Osteoblast (primary cell): Measurements from ENCODE around the gene PCDHGA1. TPM values are rescaled to one million over a fixed set of nuclear protein-coding genes. Genes with fewer than 3 reads are reported as not detected.

Experiments
- DNase-seq: peaks from one replicate; pipeline ENCODE4 v3.0.0; 2011; ENCODE audit warnings: low spot score, mixed read lengths; ENCODE audit not compliant: insufficient read length; ENCODE audit errors: missing footprints
- H2AFZ ChIP-seq: 2 replicates; pipeline ENCODE4 v1.6.0; 2011; ENCODE audit warnings: mild to moderate bottlenecking, low read length
- H3K27ac ChIP-seq: 2 replicates; pipeline ENCODE4 v1.5.1; 2011; ENCODE audit warnings: mild to moderate bottlenecking, low read depth, low read length, moderate library complexity
- H3K27me3 ChIP-seq: 2 replicates; pipeline ENCODE4 v1.6.0; 2012; ENCODE audit warnings: mild to moderate bottlenecking, control low read depth, inconsistent platforms, low read length, moderate library complexity; ENCODE audit not compliant: insufficient read depth
- H3K36me3 ChIP-seq: 2 replicates; pipeline ENCODE4 v1.5.1; 2011; ENCODE audit warnings: mild to moderate bottlenecking, low read length, control low read depth, moderate library complexity; ENCODE audit not compliant: insufficient read depth
- H3K4me1 ChIP-seq: 2 replicates; pipeline ENCODE4 v1.5.1; 2011; ENCODE audit warnings: mild to moderate bottlenecking, low read length, control low read depth, moderate library complexity; ENCODE audit not compliant: insufficient read depth
- H3K4me2 ChIP-seq: 2 replicates; pipeline ENCODE4 v1.6.0; 2011; ENCODE audit warnings: mild to moderate bottlenecking, low read length; ENCODE audit not compliant: insufficient read depth
- H3K4me3 ChIP-seq: fragments of 200-600 bp; sonication (generic); 3 replicates; pipeline ENCODE4 v1.5.1; 2012; ENCODE audit warnings: mild to moderate bottlenecking, low read length, inconsistent platforms; ENCODE audit not compliant: insufficient read depth
- H3K79me2 ChIP-seq: 2 replicates; pipeline ENCODE4 v1.6.0; 2012; ENCODE audit warnings: mild to moderate bottlenecking, low read length, control low read depth, inconsistent platforms; ENCODE audit not compliant: insufficient read depth
- H3K9me3 ChIP-seq: 2 replicates; pipeline ENCODE4 v1.5.1; 2011; ENCODE audit warnings: low read depth, low read length, control low read depth
- H4K20me1 ChIP-seq: 2 replicates; pipeline ENCODE4 v1.6.0; 2012; ENCODE audit warnings: mild to moderate bottlenecking, low read length, control low read depth; ENCODE audit not compliant: insufficient read depth
- CTCF ChIP-seq: IDR thresholded peaks from 2 replicates; pipeline ENCODE4 v1.5.1; 2011; ENCODE audit warnings: mild to moderate bottlenecking, low read depth, low read length, moderate library complexity; ENCODE audit errors: extremely low read depth
- total RNA-seq: library from RNA; depleted of rRNA; stranded (reverse); fragments of >200 nt; gene quantifications from 2 replicates; pipeline ENCODE4 v1.2.3, GENCODE V29; 2012

PCDHGA1 gene
- total RNA-seq, 1 donor = 1.1 TPM

GRCh38 chr5:141494761-141495452 is 164.6 kb downstream of the PCDHGA1 start:
- Histone ChIP-seq H3K4me1 (peaks cover 21% of the 10 kb centered on the region), H2AFZ (no peak overlapping the region), H3K4me3 (no peak overlapping the region), H3K36me3 (peaks cover 19% of the 10 kb centered on the region), H3K27ac (no peak overlapping the region), H3K4me2 (no peak overlapping the region), H3K79me2 (peaks cover 57% of the 10 kb centered on the region), H4K20me1 (peaks cover 16% of the 10 kb centered on the region), H3K27me3 (no peaks in the 10 kb centered on the region), H3K9me3 (no peaks in the 10 kb centered on the region)
- TF ChIP-seq CTCF = no peak
- peak; percentile 80 for DNase-seq

- H2AFZ ChIP-seq = no peak overlapping the region
- peaks cover 52% of the 10 kb centered on the region for H3K79me2 ChIP-seq
- no peak for DNase-seq
Measured at GRCh38 chr5:141495453-141495811, 165.1 kb downstream of the PCDHGA1 start.

GRCh38 chr5:141496038-141496437 is 165.7 kb downstream of the PCDHGA1 start:
- Histone ChIP-seq H3K36me3 (peaks cover 8% of the 10 kb centered on the region), H3K27ac (no peak overlapping the region), H2AFZ (no peak overlapping the region), H3K4me3 (no peak overlapping the region), H3K4me1 (peaks cover 18% of the 10 kb centered on the region), H3K4me2 (no peak overlapping the region), H3K9me3 (no peaks in the 10 kb centered on the region), H3K79me2 (peaks cover 46% of the 10 kb centered on the region), H3K27me3 (no peaks in the 10 kb centered on the region), H4K20me1 (peaks cover 5% of the 10 kb centered on the region)
- no peak for TF ChIP-seq CTCF
- DNase-seq = no peak

More at GRCh38 chr5:141495453-141495811, 165.1 kb downstream of the PCDHGA1 start:
- H3K9me3 ChIP-seq = no peaks in the 10 kb centered on the region
- no peaks in the 10 kb centered on the region for H3K27me3 ChIP-seq
- peaks cover 11% of the 10 kb centered on the region for H4K20me1 ChIP-seq
- no peak overlapping the region for H3K27ac ChIP-seq
- H3K36me3 ChIP-seq = peaks cover 14% of the 10 kb centered on the region
- H3K4me2 ChIP-seq = no peak overlapping the region
- H3K4me1 ChIP-seq = peaks cover 18% of the 10 kb centered on the region
- TF ChIP-seq CTCF = no peak
- H3K4me3 ChIP-seq = no peak overlapping the region

- no peak overlapping the region for H2AFZ ChIP-seq
- H3K4me2 ChIP-seq = no peak overlapping the region
- H3K9me3 ChIP-seq = no peaks in the 10 kb centered on the region
- H3K36me3 ChIP-seq = peaks cover 23% of the 10 kb centered on the region
- H3K4me3 ChIP-seq = no peak overlapping the region
- no peak overlapping the region for H3K27ac ChIP-seq
- no peak for DNase-seq
- no peaks in the 10 kb centered on the region for H4K20me1 ChIP-seq
- peaks cover 2% of the 10 kb centered on the region for H3K4me1 ChIP-seq
- peaks cover 13% of the 10 kb centered on the region for H3K79me2 ChIP-seq
- H3K27me3 ChIP-seq = no peaks in the 10 kb centered on the region
- no peak for TF ChIP-seq CTCF
Measured at GRCh38 chr5:141501761-141502160, 171.4 kb downstream of the PCDHGA1 start.
